Astrocyte (in vitro differentiated cells and primary cell): ENCODE measurements around the gene WWTR1.

ENCODE experiments used
- CTCF ChIP-seq: IDR thresholded peaks from 2 replicates; pipeline ENCODE4 v1.5.1; 2011; ENCODE audit warnings: low read depth, mild to moderate bottlenecking, inconsistent platforms, low read length, moderate library complexity; ENCODE audit not compliant: insufficient read depth
- EZH2 ChIP-seq: IDR thresholded peaks from 2 replicates; pipeline ENCODE4 v1.6.1; 2012; ENCODE audit warnings: mild to moderate bottlenecking, low read length, inconsistent platforms; ENCODE audit not compliant: insufficient read depth

GRCh38 chr3:149663966-149664365 lies 6.1 kb upstream of the WWTR1 start:
- no peak for TF ChIP-seq CTCF
- TF ChIP-seq EZH2: no peak
